HEK293T (cell line): ENCODE results near the gene OSBPL7.

ENCODE experiments used
- CTCF ChIA-PET: fragments of 350-600 bp; formaldehyde crosslinking; extraction: SDS; loops from one replicate; lab custom pipeline; 2021; ENCODE audit warnings: antibody characterized with exemption, inconsistent platforms; lab: Yijun Ruan, JAX
- POLR2A ChIA-PET: fragments of 350-600 bp; formaldehyde crosslinking; extraction: SDS; loops from one replicate; lab custom pipeline; 2020; ENCODE audit warnings: antibody characterized with exemption, inconsistent platforms; lab: Yijun Ruan, JAX
- DNase-seq: peaks from one replicate; pipeline ENCODE4 v3.0.0; 2012; ENCODE audit warnings: mixed read lengths; ENCODE audit errors: extremely low spot score
- ARNT ChIP-seq: fragments of 450-650 bp; IDR thresholded peaks from 2 replicates; pipeline ENCODE4 v1.6.1; 2017; ENCODE audit warnings: mild to moderate bottlenecking
- BHLHE40 ChIP-seq: fragments of 450-650 bp; IDR thresholded peaks from 2 replicates; pipeline ENCODE4 v1.6.1; 2016; ENCODE audit warnings: mild to moderate bottlenecking, moderate library complexity, borderline replicate concordance
- CTBP1 ChIP-seq: fragments of 450-650 bp; IDR thresholded peaks from 2 replicates; pipeline ENCODE4 v1.6.1; 2016; ENCODE audit warnings: borderline replicate concordance
- ELF4 ChIP-seq: fragments of 450-650 bp; IDR thresholded peaks from 2 replicates; pipeline ENCODE4 v1.6.1; 2017; ENCODE audit warnings: antibody characterized with exemption
- FOXA1 ChIP-seq: fragments of 450-650 bp; IDR thresholded peaks from 2 replicates; pipeline ENCODE4 v1.6.1; 2016; ENCODE audit warnings: mild to moderate bottlenecking
- FOXK2 ChIP-seq: fragments of 450-650 bp; IDR thresholded peaks from 2 replicates; pipeline ENCODE4 v1.6.1; 2016; ENCODE audit warnings: mild to moderate bottlenecking
- FOXM1 ChIP-seq: fragments of 450-650 bp; IDR thresholded peaks from 2 replicates; pipeline ENCODE4 v1.6.1; 2017; ENCODE audit warnings: mild to moderate bottlenecking, borderline replicate concordance
- HDGF ChIP-seq: fragments of 450-650 bp; IDR thresholded peaks from 2 replicates; pipeline ENCODE4 v1.6.1; 2017; ENCODE audit warnings: antibody characterized with exemption, borderline replicate concordance
- L3MBTL2 ChIP-seq: fragments of 450-650 bp; conservative IDR thresholded peaks from 2 replicates; pipeline ENCODE4 v1.6.1; 2016; ENCODE audit warnings: mild to moderate bottlenecking
- LEF1 ChIP-seq: fragments of 450-650 bp; IDR thresholded peaks from 2 replicates; pipeline ENCODE4 v1.6.1; 2017; ENCODE audit warnings: mild to moderate bottlenecking, borderline replicate concordance
- NFRKB ChIP-seq: fragments of 450-650 bp; IDR thresholded peaks from 2 replicates; pipeline ENCODE4 v1.6.1; 2016; ENCODE audit warnings: mild to moderate bottlenecking, moderate library complexity
- SP1 ChIP-seq: fragments of 450-650 bp; IDR thresholded peaks from 2 replicates; pipeline ENCODE4 v1.6.1; 2017
- SUZ12 ChIP-seq: fragments of 450-650 bp; IDR thresholded peaks from 2 replicates; pipeline ENCODE4 v1.6.1; 2016; ENCODE audit warnings: mild to moderate bottlenecking
- TARDBP ChIP-seq: fragments of 450-650 bp; IDR thresholded peaks from 2 replicates; pipeline ENCODE4 v1.6.1; 2016
- ZNF384 ChIP-seq: fragments of 450-650 bp; IDR thresholded peaks from 2 replicates; pipeline ENCODE4 v1.6.1; 2016
- TF ChIP-seq, protein P1 (sequence below): fragments of 450-650 bp; IDR thresholded peaks from 2 replicates; pipeline ENCODE4 v1.6.1; 2016

Gene OSBPL7, protein sequence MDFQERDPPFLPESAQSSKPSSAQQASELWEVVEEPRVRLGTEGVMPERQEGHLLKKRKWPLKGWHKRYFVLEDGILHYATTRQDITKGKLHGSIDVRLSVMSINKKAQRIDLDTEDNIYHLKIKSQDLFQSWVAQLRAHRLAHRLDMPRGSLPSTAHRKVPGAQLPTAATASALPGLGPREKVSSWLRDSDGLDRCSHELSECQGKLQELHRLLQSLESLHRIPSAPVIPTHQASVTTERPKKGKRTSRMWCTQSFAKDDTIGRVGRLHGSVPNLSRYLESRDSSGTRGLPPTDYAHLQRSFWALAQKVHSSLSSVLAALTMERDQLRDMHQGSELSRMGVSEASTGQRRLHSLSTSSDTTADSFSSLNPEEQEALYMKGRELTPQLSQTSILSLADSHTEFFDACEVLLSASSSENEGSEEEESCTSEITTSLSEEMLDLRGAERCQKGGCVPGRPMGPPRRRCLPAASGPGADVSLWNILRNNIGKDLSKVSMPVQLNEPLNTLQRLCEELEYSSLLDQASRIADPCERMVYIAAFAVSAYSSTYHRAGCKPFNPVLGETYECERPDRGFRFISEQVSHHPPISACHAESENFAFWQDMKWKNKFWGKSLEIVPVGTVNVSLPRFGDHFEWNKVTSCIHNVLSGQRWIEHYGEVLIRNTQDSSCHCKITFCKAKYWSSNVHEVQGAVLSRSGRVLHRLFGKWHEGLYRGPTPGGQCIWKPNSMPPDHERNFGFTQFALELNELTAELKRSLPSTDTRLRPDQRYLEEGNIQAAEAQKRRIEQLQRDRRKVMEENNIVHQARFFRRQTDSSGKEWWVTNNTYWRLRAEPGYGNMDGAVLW

DNA sequence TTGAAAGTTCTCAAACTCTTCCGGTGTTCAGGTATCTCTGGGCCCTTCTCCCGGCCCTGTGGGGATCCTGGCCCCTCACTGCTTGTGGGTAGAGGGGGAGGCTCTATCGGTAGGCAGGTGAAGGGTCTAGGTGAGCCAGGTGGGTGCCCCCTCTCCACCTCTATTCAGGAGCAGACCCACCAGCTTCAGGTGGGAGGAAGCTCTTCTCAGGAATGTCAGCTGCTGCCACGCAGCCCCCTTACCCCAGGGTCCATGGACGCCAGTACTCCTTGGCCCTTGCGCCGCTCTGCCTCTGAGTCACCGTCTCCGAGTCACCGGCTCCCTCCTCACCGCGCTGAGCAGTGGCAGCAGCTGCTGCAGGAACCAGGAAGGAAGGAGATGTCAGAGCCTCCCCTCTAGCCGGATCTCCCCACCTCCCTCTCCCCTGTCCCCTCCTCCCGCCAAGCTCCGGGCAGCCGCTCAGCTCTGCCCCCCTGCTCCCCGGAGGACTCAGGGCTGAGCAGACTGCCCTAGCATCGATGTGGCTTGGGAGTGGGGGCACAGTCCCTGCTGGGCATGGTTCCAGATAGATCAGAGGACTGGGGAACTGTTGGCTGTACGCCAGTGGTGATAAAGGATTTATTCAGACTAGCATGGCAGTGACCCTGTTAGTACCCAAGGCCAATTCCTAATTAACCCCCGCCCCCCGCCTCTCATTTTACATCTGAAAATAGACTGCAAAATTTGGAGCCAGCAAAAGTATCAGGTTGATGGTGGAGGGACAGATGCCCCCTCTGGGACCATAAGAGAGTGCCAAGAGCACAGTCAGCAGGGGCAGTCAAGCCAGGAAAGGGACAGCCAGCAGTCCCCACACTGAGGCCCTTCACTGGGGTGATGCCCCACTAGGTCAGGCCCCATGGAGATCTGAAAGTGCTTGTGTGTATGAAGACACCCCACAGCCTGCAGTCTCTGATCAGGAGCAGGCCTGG, at the start of gene OSBPL7:
Gene OSBPL7, minus strand, starts transcription at position 371 of the 968 bp plus-strand sequence. CDS start 1,516 bp downstream, outside the sequence.
- POLR2A ChIA-PET, result interaction anchor here (0.6 to 3.3 kb wide), 15 partner anchors 9 to 227 kb away, joined by 3 to 57 read pairs (median 4); partner anchors contain the start of genes LRRC46, MRPL10, NFE2L1 and SCRN2
- CTCF ChIA-PET, result interaction anchor here (0.8 to 1.3 kb wide), 2 partner anchors 20 to 125 kb away, joined by 3 to 4 read pairs; partner anchors contain the start of gene SCRN2
- peak; percentile 56 for DNase-seq
- TF ChIP-seq SUZ12 (no peak), ELF4 (no peak), ZNF384 (no peak), CTBP1 (no peak), ARNT (no peak), BHLHE40 (no peak), SP1 (no peak), L3MBTL2 (no peak), FOXA1 (no peak), FOXM1 (no peak), HDGF (no peak), FOXK2 (no peak), LEF1 (no peak), TARDBP (no peak), NFRKB (no peak)
- TF ChIP-seq, protein P1, sequence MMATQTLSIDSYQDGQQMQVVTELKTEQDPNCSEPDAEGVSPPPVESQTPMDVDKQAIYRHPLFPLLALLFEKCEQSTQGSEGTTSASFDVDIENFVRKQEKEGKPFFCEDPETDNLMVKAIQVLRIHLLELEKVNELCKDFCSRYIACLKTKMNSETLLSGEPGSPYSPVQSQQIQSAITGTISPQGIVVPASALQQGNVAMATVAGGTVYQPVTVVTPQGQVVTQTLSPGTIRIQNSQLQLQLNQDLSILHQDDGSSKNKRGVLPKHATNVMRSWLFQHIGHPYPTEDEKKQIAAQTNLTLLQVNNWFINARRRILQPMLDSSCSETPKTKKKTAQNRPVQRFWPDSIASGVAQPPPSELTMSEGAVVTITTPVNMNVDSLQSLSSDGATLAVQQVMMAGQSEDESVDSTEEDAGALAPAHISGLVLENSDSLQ, result no peak

DNA sequence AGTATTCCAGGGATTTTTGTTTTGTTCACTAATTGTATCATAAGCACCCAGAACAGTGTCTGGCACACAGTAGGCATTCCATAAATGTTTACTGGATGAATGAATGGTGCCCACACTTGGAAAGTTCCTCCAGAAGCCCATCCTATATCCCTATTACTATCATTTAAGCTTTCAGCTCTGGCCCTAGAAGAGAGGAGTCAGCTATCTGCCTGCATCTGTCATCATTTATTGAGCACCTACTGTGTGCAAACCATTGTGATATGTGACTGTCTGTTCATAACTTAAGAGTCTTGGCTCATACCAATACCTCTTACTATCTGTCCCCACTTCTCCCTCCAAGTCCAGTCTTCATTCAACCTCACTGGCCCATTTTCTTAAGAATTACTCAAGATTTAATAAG, 49.5 kb upstream of the OSBPL7 start:
- POLR2A ChIA-PET, result interaction anchor here (1.2 to 2.0 kb wide), 2 partner anchors 18 to 70 kb away, joined by 3 to 5 read pairs; partner anchors contain the start of gene PNPO
- CTCF ChIA-PET, result interaction anchor here (1.0 kb wide), 1 partner anchor 9 kb away, joined by 3 read pairs; no protein-coding TSS in a partner anchor
- TF ChIP-seq LEF1 (no peak), ZNF384 (no peak), FOXM1 (no peak), SUZ12 (no peak), NFRKB (no peak), FOXK2 (no peak)
- no peak for DNase-seq

DNA sequence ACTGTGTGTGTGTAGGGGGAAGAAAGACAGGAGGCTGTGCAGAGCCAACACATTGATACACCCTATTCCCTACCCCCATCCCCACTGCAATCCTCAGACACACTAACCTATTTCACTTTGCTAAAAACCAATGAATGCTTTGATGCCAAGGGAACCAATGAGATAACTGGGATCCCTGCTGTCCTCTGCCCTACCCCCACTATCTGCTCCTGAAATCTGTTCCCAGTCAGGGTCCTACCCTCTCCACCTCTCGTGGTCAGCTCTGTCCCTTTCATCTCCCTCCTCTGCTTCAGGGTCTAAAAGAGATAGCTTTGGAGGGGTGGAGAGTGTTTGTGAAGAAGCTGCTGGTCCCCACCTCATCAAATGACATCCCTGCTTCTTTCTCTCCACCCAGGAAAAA, 48.5 kb upstream of the OSBPL7 start:
- ChIA-PET POLR2A (interaction anchor here (1.0 kb wide), 1 partner anchor 26 kb away, joined by 3 read pairs; the partner anchor contains the start of gene SP2), CTCF (interaction anchor here (1.0 to 1.3 kb wide), 2 partner anchors 10 to 19 kb away, joined by 3 to 5 read pairs; partner anchors contain the start of gene SP6)
- DNase-seq, result no peak
- TF ChIP-seq TARDBP (no peak), SP1 (no peak), FOXK2 (no peak)

DNA sequence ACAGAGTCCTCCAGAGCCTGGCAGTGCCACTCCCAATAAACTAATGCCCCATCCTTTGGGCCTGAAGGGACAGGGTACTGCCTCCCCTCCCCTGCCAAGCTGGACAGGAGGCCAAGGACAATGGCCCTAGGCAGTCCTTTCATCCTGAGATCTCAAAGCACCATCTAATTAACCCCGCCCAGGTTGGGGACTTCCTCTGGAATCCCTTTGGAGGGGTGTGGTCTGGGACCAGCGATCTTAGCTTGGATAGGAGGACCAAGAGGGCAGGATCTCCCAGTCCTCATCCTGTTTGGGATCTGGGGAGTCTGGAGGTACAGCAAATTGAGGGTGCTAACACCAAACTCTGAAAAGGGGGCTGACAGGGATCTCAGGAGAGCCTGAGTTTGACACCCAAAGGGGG, 47.5 kb upstream of the OSBPL7 start:
- no peak for TF ChIP-seq BHLHE40
- TF ChIP-seq FOXA1, result no peak
- no peak for TF ChIP-seq SUZ12
- TF ChIP-seq FOXM1, result no peak
- no peak for TF ChIP-seq L3MBTL2
- TF ChIP-seq LEF1, result no peak
- no peak for TF ChIP-seq SP1
- no peak for TF ChIP-seq ELF4
- no peak for TF ChIP-seq CTBP1
- no peak for TF ChIP-seq ZNF384
- no peak for TF ChIP-seq HDGF
- TF ChIP-seq TARDBP, result no peak
- no peak for TF ChIP-seq NFRKB
- TF ChIP-seq FOXK2, result no peak
- TF ChIP-seq, protein P1, result no peak
- no peak for TF ChIP-seq ARNT
- DNase-seq, result no peak
- ChIA-PET POLR2A (interaction anchor here (0.8 kb wide), 1 partner anchor 38 kb away, joined by 3 read pairs; the partner anchor contains the start of genes LRRC46 and MRPL10), CTCF (no interaction called here)

DNA sequence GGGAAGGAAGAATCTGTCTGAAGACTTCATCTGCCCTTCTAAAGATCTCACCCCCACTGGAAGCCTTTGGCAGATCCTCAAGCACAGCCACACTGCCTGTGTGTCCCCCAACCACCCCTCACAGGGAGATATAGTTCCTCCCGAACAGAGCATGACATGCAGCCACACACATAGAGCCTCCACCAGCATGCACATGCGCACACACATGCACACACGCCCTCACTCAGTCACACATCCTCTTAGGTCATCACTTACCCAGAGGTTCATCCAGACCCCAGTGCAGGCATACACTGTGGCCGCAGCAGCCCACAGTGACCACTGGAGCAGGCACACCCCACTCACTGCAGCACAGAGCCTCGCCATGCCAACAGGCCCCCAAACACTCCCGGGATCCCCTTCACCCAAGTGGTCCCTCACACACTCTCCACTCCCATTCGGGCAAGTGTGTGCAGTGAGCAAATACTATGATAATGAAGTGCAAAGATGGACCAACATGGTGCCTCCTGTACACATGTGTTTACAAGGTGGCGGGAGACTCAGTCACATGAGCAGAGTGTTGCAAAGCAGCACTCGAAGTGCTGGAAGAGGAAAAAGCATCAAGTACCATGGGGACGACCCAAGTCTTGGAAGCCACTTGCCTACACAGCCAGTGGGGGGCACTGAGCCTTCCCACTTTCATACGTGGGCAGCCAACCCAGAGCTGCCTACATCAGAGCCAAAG, 46.4 kb upstream of the OSBPL7 start:
- DNase-seq, result no peak
- POLR2A ChIA-PET, result no interaction called here
- CTCF ChIA-PET, result no interaction called here
- TF ChIP-seq HDGF (no peak), FOXM1 (no peak), L3MBTL2 (0 out of 2 replicates have a peak, but pooled peaks have one; percentile 25), TARDBP (no peak), NFRKB (no peak)
